Measurements from ENCODE around the gene CARM1.

Gene CARM1

GRCh38 chr19:10965398-10965797 lies 94.0 kb downstream of the CARM1 start:
- peaks cover 3 to 15% of the 10 kb centered on the region in 2 donors for H3K36me3 Mint-ChIP-seq
- H3K4me3 Mint-ChIP-seq: no peak overlapping the region
- ATAC-seq (replicated peaks) (no peak), DNase-seq (no peak)
- no peaks in the 10 kb centered on the region for H3K27me3 Mint-ChIP-seq
- H3K27ac Mint-ChIP-seq: no peak overlapping the region
- H3K4me1 Mint-ChIP-seq: peaks cover 43 to 67% of the 10 kb centered on the region in 2 donors
- no peaks in the 10 kb centered on the region for H3K9me3 Mint-ChIP-seq

- no peak for DNase-seq
- peaks cover 7 to 23% of the 10 kb centered on the region in 2 donors for H3K36me3 Mint-ChIP-seq
- no peaks in the 10 kb centered on the region for H3K27me3 Mint-ChIP-seq
- H3K4me1 Mint-ChIP-seq: peaks cover 40 to 75% of the 10 kb centered on the region in 2 donors
- no peak for ATAC-seq (replicated peaks)
- H3K4me3 Mint-ChIP-seq: no peak overlapping the region
- no peaks in the 10 kb centered on the region for H3K9me3 Mint-ChIP-seq
- no peak overlapping the region for H3K27ac Mint-ChIP-seq
Measured at GRCh38 chr19:10966809-10967208, 95.5 kb downstream of the CARM1 start.

DNA sequence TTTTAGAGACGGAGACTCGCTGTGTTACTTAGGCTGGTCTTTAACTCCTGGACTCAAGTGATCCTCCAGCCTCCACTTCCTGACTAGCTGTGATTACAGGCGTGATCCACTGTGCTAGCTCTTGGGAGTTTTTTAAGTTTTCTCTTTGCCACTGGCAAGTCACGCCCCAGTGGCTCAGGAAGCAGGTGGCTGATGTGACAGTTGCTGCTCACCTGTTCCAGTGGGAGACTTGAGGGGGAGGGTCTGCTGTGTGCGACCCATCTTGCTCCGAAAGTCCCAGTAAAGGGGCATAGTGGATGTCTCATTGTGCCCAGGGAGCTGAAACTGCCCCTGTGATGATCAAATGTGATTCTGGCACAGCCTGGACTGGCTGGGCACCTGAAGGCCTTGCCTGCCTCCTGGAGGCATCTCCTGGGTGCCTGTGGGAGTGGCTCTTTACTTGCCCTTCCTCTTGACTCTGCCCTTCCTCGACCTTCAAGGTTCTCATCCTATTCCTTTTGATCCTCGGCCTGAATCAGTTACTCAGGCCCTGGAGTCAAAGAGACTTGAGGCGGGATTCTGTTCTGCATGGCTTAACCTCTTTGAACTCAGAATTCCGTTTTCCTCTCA lies 97.3 kb downstream of the CARM1 start:
- DNase-seq (no peak), ATAC-seq (replicated peaks) (peak; percentile 53 to 63)
- Mint-ChIP-seq H3K36me3 (peaks cover 7 to 31% of the 10 kb centered on the region in 2 donors), H3K9me3 (no peaks in the 10 kb centered on the region), H3K4me1 (peaks cover 37 to 71% of the 10 kb centered on the region in 2 donors), H3K27me3 (no peaks in the 10 kb centered on the region), H3K27ac (peak overlapping the region; percentile 87), H3K4me3 (peak overlapping the region; percentile 2 to 55)

DNA sequence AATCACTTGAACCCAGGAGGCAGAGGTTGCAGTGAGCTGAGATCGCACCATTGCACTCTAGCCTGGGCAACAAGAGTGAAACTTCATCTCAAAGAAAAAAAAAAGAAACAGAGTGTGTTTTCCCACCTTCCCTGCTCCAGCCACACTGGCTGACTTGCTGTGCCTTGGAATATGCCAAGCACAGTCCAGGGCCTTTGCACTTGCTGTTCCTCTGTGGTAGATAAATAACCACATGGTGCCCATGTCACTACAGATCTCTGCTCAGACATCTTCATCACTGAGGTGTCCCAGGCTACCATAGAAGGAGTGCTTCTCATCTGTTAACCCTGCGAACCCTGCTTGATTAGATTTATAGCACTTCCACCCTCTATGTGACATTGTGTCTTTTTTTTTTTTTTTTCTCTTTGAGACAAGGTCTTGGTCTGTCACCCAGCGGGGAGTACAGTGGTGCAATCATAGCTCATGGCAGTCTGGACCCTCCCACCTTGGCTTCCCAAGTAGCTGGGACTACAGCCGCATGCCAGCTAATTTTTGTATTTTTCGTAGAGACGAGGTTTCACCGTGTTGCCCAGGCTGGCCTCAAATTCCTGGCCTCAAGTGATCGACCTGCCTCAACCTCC lies 99.9 kb downstream of the CARM1 start:
- no peak overlapping the region for H3K27ac Mint-ChIP-seq

More for the DNA sequence above, 99.9 kb downstream of the CARM1 start:
- no peak for ATAC-seq (replicated peaks)
- DNase-seq: no peak
- H3K27me3 Mint-ChIP-seq: no peaks in the 10 kb centered on the region
- peaks cover 18 to 28% of the 10 kb centered on the region in 2 donors for H3K36me3 Mint-ChIP-seq
- H3K4me3 Mint-ChIP-seq: no peak overlapping the region
- H3K9me3 Mint-ChIP-seq: peaks cover 3 to 5% of the 10 kb centered on the region in 2 donors
- peaks cover 43 to 76% of the 10 kb centered on the region in 2 donors for H3K4me1 Mint-ChIP-seq
